Measurements from ENCODE around the gene ZNF438.

DNA sequence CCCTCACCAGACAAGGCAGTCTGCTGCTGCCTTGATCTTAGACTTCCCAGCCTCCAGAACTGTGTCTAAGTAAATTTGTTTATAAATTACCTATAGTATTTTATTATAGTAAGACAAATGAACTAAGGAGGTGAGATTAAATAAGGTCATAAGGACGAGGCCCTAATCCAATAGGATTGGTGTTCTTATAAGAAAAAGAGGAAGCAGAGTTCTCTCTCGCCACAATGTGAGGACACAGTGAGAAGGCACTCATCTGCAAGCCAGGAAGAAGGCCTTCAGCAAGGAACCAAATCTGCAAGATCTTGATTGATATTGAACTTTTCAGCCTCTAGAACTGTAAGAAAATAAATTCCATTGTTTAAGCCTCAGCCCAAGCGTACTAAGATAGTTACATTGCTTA lies 6.1 kb upstream of the ZNF438 start:
- no peak for TF ChIP-seq EZH2 (IDR thresholded peaks at IDR 0.05)
- TF ChIP-seq CTCF (IDR thresholded peaks at IDR 0.05): no peak
- TF ChIP-seq EZH2phosphoT487 (IDR thresholded peaks at IDR 0.05): no peak

Data from neural progenitor cell (in vitro differentiated cells).